Measurements from ENCODE around the gene KCNQ5.
A peak's percentile ranks its signal among the peaks of the same experiment; 100 is the strongest.
"Not testable (repeated sequence)": the region's sequence is repeated elsewhere in the genome, so short reads cannot be mapped to it uniquely, and the experiment has no call there.

KCNQ5 gene
- total RNA-seq: 2.2 to 12.9 reads per million in 2 experiments

- DNase-seq (ENCODE audit: low read depth): no peak
Observed at GRCh38 chr6:72621291-72622093, at the start of gene KCNQ5. KCNQ5 (plus strand) TSS chr6:72622064.

GRCh38 chr6:72579865-72580264 is 42.0 kb upstream of the KCNQ5 start:
- DNase-seq (ENCODE audit: low read depth): no peak

- DNase-seq (ENCODE audit: low read depth): no peak
Observed at GRCh38 chr6:72580281-72580940, 41.5 kb upstream of the KCNQ5 start.

GRCh38 chr6:72580950-72581349 is 40.9 kb upstream of the KCNQ5 start:
- not testable (repeated sequence) for DNase-seq (ENCODE audit: low read depth)

GRCh38 chr6:72588155-72588554 is 33.7 kb upstream of the KCNQ5 start:
- no peak for DNase-seq (ENCODE audit: low read depth)

GRCh38 chr6:72589096-72589495 is 32.8 kb upstream of the KCNQ5 start:
- DNase-seq (ENCODE audit: low read depth): no peak

- DNase-seq (ENCODE audit: low read depth): no peak
Observed at GRCh38 chr6:72595812-72596211, 26.1 kb upstream of the KCNQ5 start.

GRCh38 chr6:72616406-72617015 is 5.4 kb upstream of the KCNQ5 start:
- no peak for DNase-seq (ENCODE audit: low read depth)

- DNase-seq (ENCODE audit: low read depth): no peak
Observed at GRCh38 chr6:72617721-72618120, 4.1 kb upstream of the KCNQ5 start.

GRCh38 chr6:72619883-72620696 is 1.8 kb upstream of the KCNQ5 start:
- DNase-seq (ENCODE audit: low read depth): peak; percentile 30

- no peak for DNase-seq (ENCODE audit: low read depth)
Observed at GRCh38 chr6:72620871-72621290, 983 bp upstream of the KCNQ5 start.

- DNase-seq (ENCODE audit: low read depth): peak; percentile 19
Observed at GRCh38 chr6:72622094-72622940, 453 bp downstream of the KCNQ5 start.

- no peak for DNase-seq (ENCODE audit: low read depth)
Observed at GRCh38 chr6:72623808-72624207, 1.9 kb downstream of the KCNQ5 start.

- no peak for DNase-seq (ENCODE audit: low read depth)
Observed at GRCh38 chr6:72624557-72625160, 2.8 kb downstream of the KCNQ5 start.

- DNase-seq (ENCODE audit: low read depth): no peak
Observed at GRCh38 chr6:72626126-72626525, 4.3 kb downstream of the KCNQ5 start.

- no peak for DNase-seq (ENCODE audit: low read depth)
Observed at GRCh38 chr6:72627539-72627938, 5.7 kb downstream of the KCNQ5 start.

- no peak for DNase-seq (ENCODE audit: low read depth)
Observed at GRCh38 chr6:72631480-72631879, 9.6 kb downstream of the KCNQ5 start.

GRCh38 chr6:72635636-72636035 is 13.8 kb downstream of the KCNQ5 start:
- DNase-seq (ENCODE audit: low read depth): no peak

- no peak for DNase-seq (ENCODE audit: low read depth)
Observed at GRCh38 chr6:72636215-72636614, 14.4 kb downstream of the KCNQ5 start.

GRCh38 chr6:72636786-72637185 is 14.9 kb downstream of the KCNQ5 start:
- DNase-seq (ENCODE audit: low read depth): no peak
